GM18502 (cell line): ENCODE measurements around the gene NEMF.
"Not testable (repeated sequence)": the region's sequence is repeated elsewhere in the genome, so short reads cannot be mapped to it uniquely, and the experiment has no call there.

Experiments used
- ATAC-seq: cut with Tn5 transposase; IDR thresholded peaks from one replicate; pipeline ENCODE4 v1.9.1; 2021; ENCODE audit warnings: mild to moderate bottlenecking; ENCODE audit not compliant: unreplicated experiment, poor library complexity

NEMF gene

GRCh38 chr14:49849213-49849847, 3.3 kb downstream of the NEMF start:
- no peak for ATAC-seq

- no peak for ATAC-seq
These were observed 23.9 kb downstream of the NEMF start for GRCh38 chr14:49828640-49829039.

- no peak for ATAC-seq
These were observed 32.4 kb downstream of the NEMF start for GRCh38 chr14:49820176-49820575.

- ATAC-seq: no peak
These were observed 35.7 kb downstream of the NEMF start for GRCh38 chr14:49816844-49817243.

- ATAC-seq: not testable (repeated sequence)
These were observed 36.5 kb downstream of the NEMF start for GRCh38 chr14:49816118-49816517.

GRCh38 chr14:49808780-49809179, 43.8 kb downstream of the NEMF start:
- no peak for ATAC-seq

- ATAC-seq: no peak
These were observed 56.6 kb downstream of the NEMF start for GRCh38 chr14:49796025-49796424.

- ATAC-seq: no peak
These were observed 60.0 kb downstream of the NEMF start for GRCh38 chr14:49792618-49793017.

GRCh38 chr14:49786315-49786714, 66.3 kb downstream of the NEMF start:
- ATAC-seq: no peak

- ATAC-seq: no peak
These were observed 69.1 kb downstream of the NEMF start for GRCh38 chr14:49783394-49784014.

GRCh38 chr14:49781040-49781439, 71.5 kb downstream of the NEMF start:
- ATAC-seq: not testable (repeated sequence)

- no peak for ATAC-seq
These were observed 74.2 kb downstream of the NEMF start for GRCh38 chr14:49778421-49778820.

GRCh38 chr14:49774106-49774505, 78.5 kb downstream of the NEMF start:
- no peak for ATAC-seq

- ATAC-seq: not testable (repeated sequence)
These were observed 80.9 kb downstream of the NEMF start for GRCh38 chr14:49771691-49772090.

- ATAC-seq: no peak
These were observed 82.3 kb downstream of the NEMF start for GRCh38 chr14:49770212-49770817.

- no peak for ATAC-seq
These were observed 82.9 kb downstream of the NEMF start for GRCh38 chr14:49769581-49770211.

GRCh38 chr14:49769171-49769570, 83.4 kb downstream of the NEMF start:
- no peak for ATAC-seq

- ATAC-seq: peak; percentile 32
These were observed 84.1 kb downstream of the NEMF start for GRCh38 chr14:49768301-49769121.

GRCh38 chr14:49767571-49768300, 84.9 kb downstream of the NEMF start, which contains the start of gene KLHDC2:
TSS of gene KLHDC2 (plus strand) at chr14:49768153. CDS start at chr14:49768469, 316 bp downstream.
- ATAC-seq: peak; percentile 90

GRCh38 chr14:49767270-49767570, 85.4 kb downstream of the NEMF start:
- ATAC-seq: no peak
